NB4 (cell line): ENCODE data around the gene TCN2.

Experiments used
- DNase-seq: peaks from one replicate; pipeline ENCODE4 v3.0.0; 2010; ENCODE audit warnings: low read depth
- H3K4me3 ChIP-seq: one replicate; pipeline ENCODE4 v1.5.1; 2011; ENCODE audit warnings: mild to moderate bottlenecking, low read depth, low read length, moderate library complexity
- CTCF ChIP-seq: IDR thresholded peaks from one replicate; pipeline ENCODE4 v1.5.1; 2012; ENCODE audit warnings: low read depth, low read length
- MAX ChIP-seq: IDR thresholded peaks from 2 replicates; pipeline ENCODE4 v1.6.1; 2011; ENCODE audit warnings: low read depth, low read length
- MYC ChIP-seq: IDR thresholded peaks from 2 replicates; pipeline ENCODE4 v1.6.1; 2011; ENCODE audit warnings: low read depth, low read length
- POLR2A ChIP-seq: IDR thresholded peaks from 2 replicates; pipeline ENCODE4 v1.6.1; 2011; ENCODE audit warnings: mild to moderate bottlenecking; ENCODE audit not compliant: insufficient read length; ENCODE audit errors: extremely low read depth

Gene TCN2

GRCh38 chr22:30609260-30610185 is 2.5 kb downstream of the TCN2 start:
- peak; percentile 93 for DNase-seq

GRCh38 chr22:30610299-30610698 is 3.3 kb downstream of the TCN2 start:
- no peak overlapping the region for H3K4me3 ChIP-seq
- TF ChIP-seq MAX (no peak), POLR2A (no peak), CTCF (no peak), MYC (no peak)
- peak; percentile 35 for DNase-seq

More at GRCh38 chr22:30609260-30610185, 2.5 kb downstream of the TCN2 start:
- TF ChIP-seq MAX (peak; percentile 17; the same call in 1 of the 2 replicates), MYC (peak; percentile 50; the same call in 1 of the 2 replicates), POLR2A (no peak)
- H3K4me3 ChIP-seq, result no peak overlapping the region

GRCh38 chr22:30611197-30611596 is 4.2 kb downstream of the TCN2 start:
- no peak overlapping the region for H3K4me3 ChIP-seq
- no peak for TF ChIP-seq MAX
- no peak for TF ChIP-seq MYC
- TF ChIP-seq POLR2A, result no peak
- no peak for TF ChIP-seq CTCF
- DNase-seq, result no peak

- DNase-seq, result no peak
- no peak overlapping the region for H3K4me3 ChIP-seq
- TF ChIP-seq MYC (no peak), MAX (no peak), CTCF (no peak), POLR2A (no peak)
Observed at GRCh38 chr22:30612789-30613188, 5.8 kb downstream of the TCN2 start.

GRCh38 chr22:30614268-30614667 is 7.3 kb downstream of the TCN2 start:
- TF ChIP-seq CTCF, result no peak
- TF ChIP-seq POLR2A, result no peak
- TF ChIP-seq MAX, result no peak
- no peak for TF ChIP-seq MYC
- H3K4me3 ChIP-seq, result no peak overlapping the region
- no peak for DNase-seq

GRCh38 chr22:30614879-30615278 is 7.9 kb downstream of the TCN2 start:
- TF ChIP-seq POLR2A (no peak), MYC (no peak), MAX (no peak), CTCF (no peak)
- DNase-seq, result no peak
- no peak overlapping the region for H3K4me3 ChIP-seq
